T47D (cell line): ENCODE results near the gene DUSP1.

Source experiments
- DNase-seq, 2 experiments: peaks; one replicate each; pipeline versions ENCODE4 v3.0.0 to v3.0.0-alpha.2; 2011 to 2012; ENCODE audit warnings: low read depth in 1 of 2, low spot score in 1 of 2
- JUND ChIP-seq: IDR thresholded peaks from 2 replicates; pipeline ENCODE4 v1.6.1; 2012; ENCODE audit warnings: low read depth
- in situ Hi-C: cut with HindIII; loops from 2 replicates; pipeline ENCODE4 v1.10.0; 2016; ENCODE audit warnings: low sequenced_read_pairs, low pct_unique_long_range_greater_than_20kb

Gene DUSP1

GRCh38 chr5:172760136-172760535 is 10.9 kb downstream of the DUSP1 start:
- no peak for DNase-seq
- TF ChIP-seq JUND, result no peak
- in situ Hi-C loops, result no loop called here

DNA sequence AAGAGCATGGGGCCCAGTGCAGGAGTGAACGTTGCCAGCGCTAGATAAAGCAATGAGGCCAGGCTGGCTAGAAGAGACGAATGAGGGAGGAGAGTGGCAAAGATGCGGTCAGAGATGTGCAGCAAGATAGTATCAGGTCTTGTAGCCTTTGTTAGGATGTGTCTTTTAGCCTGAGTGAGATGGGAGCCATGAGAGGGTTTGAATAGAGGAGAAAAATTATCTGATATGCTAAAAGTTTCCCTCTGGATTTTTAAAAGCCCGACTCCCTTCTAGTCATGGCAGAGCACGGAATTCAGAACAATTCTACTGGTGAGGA is 12.2 kb downstream of the DUSP1 start:
- no peak for TF ChIP-seq JUND
- in situ Hi-C loops, result no loop called here
- DNase-seq, result no peak

DNA sequence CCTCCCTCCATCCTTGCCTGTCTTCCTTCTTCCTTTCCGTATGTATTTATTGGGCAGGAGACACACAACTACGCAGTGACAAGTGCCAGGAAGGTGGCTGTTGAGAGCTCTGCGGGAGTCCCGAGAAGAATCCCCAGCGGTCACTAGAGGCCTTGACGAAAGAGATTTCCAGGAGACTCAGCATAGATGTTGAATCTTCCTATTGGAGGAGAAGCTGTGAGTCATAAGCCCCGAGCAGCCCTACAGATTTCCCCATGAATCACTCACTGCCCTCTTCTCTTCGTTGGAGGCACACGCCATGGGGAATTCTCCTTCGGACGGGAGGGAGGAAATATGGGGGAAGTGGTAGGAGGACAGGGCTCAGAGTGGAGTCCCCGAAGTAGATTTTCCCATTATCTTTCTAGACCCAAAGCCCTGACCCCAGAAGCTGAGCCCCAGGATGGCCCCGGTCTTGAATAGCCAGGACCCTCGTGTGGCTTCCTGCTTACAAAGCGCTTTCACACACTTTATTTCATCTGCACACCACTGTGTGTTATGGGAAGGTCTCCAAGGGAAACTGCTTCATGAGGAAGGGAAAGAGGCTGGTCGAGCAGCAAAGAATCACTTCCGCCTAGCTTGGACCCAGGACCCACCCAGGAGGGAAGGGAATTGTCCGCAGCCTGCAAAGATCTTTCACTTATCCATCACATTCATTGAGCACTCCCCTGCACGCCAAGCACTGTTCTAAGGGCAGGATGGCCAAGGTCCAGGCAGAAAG is 12.7 kb downstream of the DUSP1 start:
- no peak for TF ChIP-seq JUND
- in situ Hi-C loops, result no loop called here
- no peak for DNase-seq

- in situ Hi-C loops, result no loop called here
Observed at GRCh38 chr5:172757394-172758010, 13.5 kb downstream of the DUSP1 start.

GRCh38 chr5:172756764-172757393 is 14.1 kb downstream of the DUSP1 start:
- TF ChIP-seq JUND, result no peak
- no peak for DNase-seq
- in situ Hi-C loops, result no loop called here

More at GRCh38 chr5:172757394-172758010, 13.5 kb downstream of the DUSP1 start:
- DNase-seq, result no peak
- TF ChIP-seq JUND, result no peak

DNA sequence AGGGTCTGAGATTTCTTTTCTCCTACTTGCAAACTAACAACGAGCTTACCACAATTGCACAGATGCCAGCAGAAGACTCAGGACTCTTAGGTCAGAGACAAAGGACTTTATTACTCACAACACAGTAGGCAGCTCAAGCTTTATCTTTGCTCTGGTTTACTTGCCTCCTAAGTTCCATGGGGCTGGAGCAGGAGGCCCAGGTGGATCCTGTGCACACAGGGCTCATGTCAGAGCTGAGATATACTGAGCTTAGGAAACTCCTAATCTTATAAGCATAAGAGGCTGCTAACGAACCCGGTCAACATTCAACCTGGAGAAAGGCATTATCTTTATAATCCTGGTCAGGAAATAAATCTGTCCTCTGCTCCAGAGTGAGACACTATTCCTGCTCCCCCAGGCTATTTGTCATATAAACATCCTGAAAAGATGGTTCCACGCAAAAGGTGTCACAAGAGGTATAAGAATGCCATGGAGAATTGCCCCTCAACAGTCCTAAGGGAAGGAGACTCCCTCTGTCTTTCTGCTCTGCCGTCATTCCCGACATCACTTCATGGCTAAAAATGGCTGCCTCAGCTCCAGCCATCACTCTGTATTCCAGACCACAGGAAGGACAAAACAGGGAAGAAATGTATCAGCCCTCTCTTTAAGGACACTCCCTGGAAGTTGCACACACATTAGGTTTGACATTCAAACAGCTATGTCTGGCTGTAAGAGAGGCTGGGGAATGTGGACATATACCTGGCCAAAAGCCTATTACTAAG is 16.2 kb downstream of the DUSP1 start:
- in situ Hi-C loops, result no loop called here
- DNase-seq, result no peak
- TF ChIP-seq JUND, result no peak

DNA sequence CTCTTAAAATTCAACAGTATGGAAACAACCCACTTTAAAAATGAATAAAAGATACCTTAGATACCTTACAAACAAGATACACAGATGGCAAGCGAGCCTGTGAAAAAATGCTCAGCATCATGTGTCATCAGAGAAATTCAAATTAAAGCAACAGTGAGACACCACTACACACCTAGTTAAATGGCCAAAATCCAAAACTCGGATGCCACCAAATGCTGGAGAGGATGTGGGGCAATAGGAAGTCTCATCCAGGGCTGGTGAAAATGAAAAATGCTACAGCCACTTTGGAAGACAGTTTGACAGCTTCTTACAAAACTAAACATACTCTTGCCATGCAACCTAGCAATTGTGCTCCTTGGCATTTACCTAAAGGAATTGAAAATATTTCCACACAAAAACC is 17.9 kb downstream of the DUSP1 start:
- DNase-seq, result no peak
- in situ Hi-C loops, result no loop called here
- TF ChIP-seq JUND, result no peak

DNA sequence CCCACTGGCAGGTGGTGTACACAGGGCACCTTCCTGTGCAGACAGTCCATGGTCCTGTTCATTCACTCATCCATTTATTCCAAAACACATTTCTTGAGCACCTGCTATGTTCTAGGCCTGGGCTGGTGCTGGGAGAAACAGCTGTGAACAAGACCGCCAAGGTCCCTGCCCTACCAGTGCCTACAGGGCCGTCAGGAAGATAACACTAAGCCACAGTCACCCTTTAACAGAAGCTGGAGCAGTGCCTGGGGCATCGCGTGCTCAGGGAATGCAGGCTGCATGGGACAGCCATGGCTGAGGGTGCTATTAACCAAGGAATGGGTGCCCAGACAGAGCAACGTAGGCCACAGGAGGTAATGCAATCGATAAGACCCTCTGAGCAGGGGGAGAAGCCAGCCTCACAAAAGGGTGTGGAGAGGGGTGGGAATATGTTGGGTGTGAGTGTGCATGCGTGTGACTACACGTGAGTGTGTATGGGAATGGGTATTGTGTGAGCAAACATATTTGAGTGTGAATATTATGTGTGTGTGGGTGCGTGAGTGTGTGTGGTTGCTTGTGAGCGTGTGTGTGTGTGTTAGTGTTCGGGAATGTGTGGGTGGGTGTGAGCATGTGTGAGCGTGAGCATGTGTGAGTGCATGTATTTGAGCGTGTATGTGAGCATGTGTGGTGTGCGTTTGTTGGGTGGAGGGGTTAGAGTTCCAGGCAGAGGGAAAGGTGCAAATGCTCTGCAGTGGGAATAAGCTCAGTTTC is 19.1 kb downstream of the DUSP1 start:
- no peak for DNase-seq
- no peak for TF ChIP-seq JUND
- in situ Hi-C loops, result no loop called here

- no peak for DNase-seq
- in situ Hi-C loops, result no loop called here
- TF ChIP-seq JUND, result no peak
Observed at GRCh38 chr5:172749881-172750633, 20.9 kb downstream of the DUSP1 start.

DNA sequence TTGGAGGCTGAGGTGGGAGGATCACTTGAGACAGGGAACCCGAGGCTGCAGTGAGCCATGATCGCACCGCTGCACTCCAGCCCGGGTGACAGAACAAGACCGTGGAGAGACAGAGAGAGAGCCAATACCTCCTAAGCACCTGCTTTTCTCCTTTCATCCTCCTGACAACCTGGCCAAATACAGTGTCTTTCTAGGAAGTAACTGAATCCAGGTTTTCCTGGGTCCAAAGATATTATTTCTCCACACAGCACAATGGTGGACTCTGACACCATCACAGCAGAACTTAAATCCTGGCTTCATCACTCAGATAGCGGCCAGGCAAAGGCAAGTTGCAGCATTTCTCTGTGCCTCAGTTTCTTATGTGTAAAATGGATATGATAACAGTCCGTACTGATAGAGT is 21.9 kb downstream of the DUSP1 start:
- in situ Hi-C loops, result no loop called here
- no peak for TF ChIP-seq JUND
- DNase-seq, result no peak

DNA sequence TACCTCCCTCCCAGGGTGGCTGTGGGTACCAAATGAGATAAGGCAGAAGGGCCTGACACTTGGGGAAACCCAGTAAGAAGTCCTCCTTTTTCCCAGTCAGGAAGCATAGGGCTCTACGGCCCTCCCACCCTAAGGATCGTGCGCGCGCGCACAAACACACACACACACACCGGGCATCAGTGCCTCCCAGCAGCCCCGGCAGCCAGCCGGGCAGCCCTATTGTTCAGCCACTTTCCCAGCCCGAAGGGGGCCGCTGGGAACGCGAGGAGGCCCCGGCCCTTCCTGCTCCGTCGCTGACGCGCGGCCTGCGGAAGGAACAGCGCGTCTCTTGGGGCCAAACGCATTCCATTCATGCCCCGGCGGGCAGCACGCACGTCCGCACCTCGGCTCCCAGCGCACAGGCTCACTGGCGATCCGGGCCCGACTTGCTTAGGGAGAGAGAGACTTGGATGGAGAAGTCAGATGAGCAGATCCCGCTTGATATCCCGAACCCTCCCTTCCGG is 22.6 kb downstream of the DUSP1 start:
- DNase-seq, result no peak
- TF ChIP-seq JUND, result no peak
- in situ Hi-C loops, result no loop called here
